ENCODE data around the gene PKD2. TPM values are rescaled to one million over a fixed set of nuclear protein-coding genes. Genes with fewer than 3 reads are reported as not detected.

The PKD2 gene
- total RNA-seq, 1 experiment from 2014 or later = 12.9 TPM

- intact Hi-C loops (cut with micrococcal nuclease) = no loop called here
- Histone ChIP-seq H3K36me3 (ENCODE audit: low read depth, low read length) (no peaks in the 10 kb centered on the region), H3K9me3 (ENCODE audit: low read length) (no peaks in the 10 kb centered on the region), H3K9ac (ENCODE audit: low read length) (no peak overlapping the region), H3F3A (ENCODE audit: low read length, unreplicated experiment) (no peaks in the 10 kb centered on the region), H3K27ac (ENCODE audit: low read length) (no peak overlapping the region), H3K4me2 (ENCODE audit: low read length) (no peak overlapping the region), H3K9me2 (replicated peaks; ENCODE audit: low read length) (no peaks in the 10 kb centered on the region), H3K4me3 (ENCODE audit: low read length) (no peak overlapping the region), H3K79me2 (ENCODE audit: low read length) (peaks cover 30% of the 10 kb centered on the region), H2AFZ (ENCODE audit: low read length) (no peak overlapping the region), H3K4me1 (ENCODE audit: insufficient read depth, low read length) (peaks cover 15% of the 10 kb centered on the region), H4K20me1 (ENCODE audit: low read length) (no peaks in the 10 kb centered on the region), H3K27me3 (ENCODE audit: low read length) (no peaks in the 10 kb centered on the region)
- POLR2A ChIA-PET (ENCODE audit: unreplicated experiment) = no interaction called here
- no peak for DNase-seq
- no peak for ATAC-seq
- CTCF ChIA-PET = no interaction called here
- BruUV-seq (replicated peaks) = no TSS peak
- TF ChIP-seq EZH2 (IDR thresholded peaks at IDR 0.05; ENCODE audit: low read length, unreplicated experiment) (no peak), EZH2phosphoT487 (IDR thresholded peaks at IDR 0.05; ENCODE audit: borderline replicate concordance, low read length) (no peak)
- TF ChIP-seq, protein P1, sequence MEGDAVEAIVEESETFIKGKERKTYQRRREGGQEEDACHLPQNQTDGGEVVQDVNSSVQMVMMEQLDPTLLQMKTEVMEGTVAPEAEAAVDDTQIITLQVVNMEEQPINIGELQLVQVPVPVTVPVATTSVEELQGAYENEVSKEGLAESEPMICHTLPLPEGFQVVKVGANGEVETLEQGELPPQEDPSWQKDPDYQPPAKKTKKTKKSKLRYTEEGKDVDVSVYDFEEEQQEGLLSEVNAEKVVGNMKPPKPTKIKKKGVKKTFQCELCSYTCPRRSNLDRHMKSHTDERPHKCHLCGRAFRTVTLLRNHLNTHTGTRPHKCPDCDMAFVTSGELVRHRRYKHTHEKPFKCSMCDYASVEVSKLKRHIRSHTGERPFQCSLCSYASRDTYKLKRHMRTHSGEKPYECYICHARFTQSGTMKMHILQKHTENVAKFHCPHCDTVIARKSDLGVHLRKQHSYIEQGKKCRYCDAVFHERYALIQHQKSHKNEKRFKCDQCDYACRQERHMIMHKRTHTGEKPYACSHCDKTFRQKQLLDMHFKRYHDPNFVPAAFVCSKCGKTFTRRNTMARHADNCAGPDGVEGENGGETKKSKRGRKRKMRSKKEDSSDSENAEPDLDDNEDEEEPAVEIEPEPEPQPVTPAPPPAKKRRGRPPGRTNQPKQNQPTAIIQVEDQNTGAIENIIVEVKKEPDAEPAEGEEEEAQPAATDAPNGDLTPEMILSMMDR (conservative IDR thresholded peaks at IDR 0.05; ENCODE audit: low read depth, low read length) = no peak
Observed at GRCh38 chr4:88005946-88006345, 1.5 kb upstream of the PKD2 start.

- H3K36me3 ChIP-seq (ENCODE audit: low read depth, low read length) = no peaks in the 10 kb centered on the region
- DNase-seq (no peak), ATAC-seq (no peak)
- peak overlapping the region; percentile 73; the same call in 1 of the 2 replicates for H2AFZ ChIP-seq (ENCODE audit: low read length)
- H3K4me2 ChIP-seq (ENCODE audit: low read length) = peak overlapping the region; percentile 71
- no peaks in the 10 kb centered on the region for H3K9me2 ChIP-seq (replicated peaks; ENCODE audit: low read length)
- H3K27me3 ChIP-seq (ENCODE audit: low read length) = no peaks in the 10 kb centered on the region
- intact Hi-C loops (cut with micrococcal nuclease) = no loop called here
- no peak overlapping the region for H3K27ac ChIP-seq (ENCODE audit: low read length)
- ChIA-PET CTCF (no interaction called here), POLR2A (ENCODE audit: unreplicated experiment) (no interaction called here)
- H3K9me3 ChIP-seq (ENCODE audit: low read length) = no peaks in the 10 kb centered on the region
- no TSS peak for BruUV-seq (replicated peaks)
- TF ChIP-seq EZH2phosphoT487 (IDR thresholded peaks at IDR 0.05; ENCODE audit: borderline replicate concordance, low read length) (no peak), EZH2 (IDR thresholded peaks at IDR 0.05; ENCODE audit: low read length, unreplicated experiment) (no peak)
- TF ChIP-seq, protein P1 (conservative IDR thresholded peaks at IDR 0.05; ENCODE audit: low read depth, low read length) = no peak
- no peaks in the 10 kb centered on the region for H3F3A ChIP-seq (ENCODE audit: low read length, unreplicated experiment)
- H3K4me1 ChIP-seq (ENCODE audit: insufficient read depth, low read length) = peaks cover 16% of the 10 kb centered on the region
- peaks cover 40% of the 10 kb centered on the region for H3K79me2 ChIP-seq (ENCODE audit: low read length)
- peak overlapping the region; percentile 92 for H3K4me3 ChIP-seq (ENCODE audit: low read length)
- H3K9ac ChIP-seq (ENCODE audit: low read length) = no peak overlapping the region
- no peaks in the 10 kb centered on the region for H4K20me1 ChIP-seq (ENCODE audit: low read length)
Observed at GRCh38 chr4:88006956-88007303, 505 bp upstream of the PKD2 start.

DNA sequence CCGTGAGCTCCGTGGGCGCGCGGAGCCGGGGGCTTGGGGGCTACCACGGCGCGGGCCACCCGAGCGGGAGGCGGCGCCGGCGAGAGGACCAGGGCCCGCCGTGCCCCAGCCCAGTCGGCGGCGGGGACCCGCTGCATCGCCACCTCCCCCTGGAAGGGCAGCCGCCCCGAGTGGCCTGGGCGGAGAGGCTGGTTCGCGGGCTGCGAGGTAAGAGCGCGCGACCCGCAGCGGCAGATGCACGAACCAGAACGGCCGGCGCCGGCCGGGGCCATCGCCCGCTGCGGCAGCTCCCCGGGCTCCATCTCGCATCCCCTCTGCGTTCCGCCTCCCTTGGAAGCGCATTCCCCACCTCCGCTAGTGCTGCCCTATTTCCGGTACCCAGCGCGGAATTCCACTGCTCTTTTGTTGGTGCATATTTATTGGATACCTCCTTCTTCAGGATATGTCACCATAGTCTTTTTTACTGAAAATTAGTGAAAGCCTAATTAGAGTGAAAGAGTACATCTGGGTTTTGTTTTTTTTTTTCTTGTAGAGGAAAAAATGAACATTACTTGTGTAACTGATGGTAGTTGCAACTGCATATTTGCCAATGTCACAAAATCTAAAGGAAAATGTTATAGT, 797 bp downstream of the PKD2 start:
- intact Hi-C loops (cut with micrococcal nuclease) = no loop called here
- H3K79me2 ChIP-seq (ENCODE audit: low read length) = peaks cover 53% of the 10 kb centered on the region
- H3K4me3 ChIP-seq (ENCODE audit: low read length) = peak overlapping the region; percentile 92
- H3K9ac ChIP-seq (ENCODE audit: low read length) = peak overlapping the region; percentile 56
- no peaks in the 10 kb centered on the region for H4K20me1 ChIP-seq (ENCODE audit: low read length)
- ATAC-seq (peak; percentile 50), DNase-seq (peak; percentile 35)
- H3K27ac ChIP-seq (ENCODE audit: low read length) = no peak overlapping the region
- no peaks in the 10 kb centered on the region for H3K27me3 ChIP-seq (ENCODE audit: low read length)
- peak overlapping the region; percentile 74; the same call in 1 of the 2 replicates for H2AFZ ChIP-seq (ENCODE audit: low read length)
- no TSS peak for BruUV-seq (replicated peaks)
- no peaks in the 10 kb centered on the region for H3K36me3 ChIP-seq (ENCODE audit: low read depth, low read length)
- ChIA-PET CTCF (no interaction called here), POLR2A (ENCODE audit: unreplicated experiment) (interaction anchor here (0.6 kb wide), 1 partner anchor 10 kb away, joined by 4 read pairs; no protein-coding TSS in a partner anchor)
- H3K4me1 ChIP-seq (ENCODE audit: insufficient read depth, low read length) = peaks cover 16% of the 10 kb centered on the region
- TF ChIP-seq EZH2 (IDR thresholded peaks at IDR 0.05; ENCODE audit: low read length, unreplicated experiment) = no peak
- no peak for TF ChIP-seq EZH2phosphoT487 (IDR thresholded peaks at IDR 0.05; ENCODE audit: borderline replicate concordance, low read length)
- TF ChIP-seq, protein P1 (conservative IDR thresholded peaks at IDR 0.05; ENCODE audit: low read depth, low read length) = no peak
- no peaks in the 10 kb centered on the region for H3K9me2 ChIP-seq (replicated peaks; ENCODE audit: low read length)
- no peaks in the 10 kb centered on the region for H3K9me3 ChIP-seq (ENCODE audit: low read length)
- peak overlapping the region; percentile 90 for H3K4me2 ChIP-seq (ENCODE audit: low read length)
- no peaks in the 10 kb centered on the region for H3F3A ChIP-seq (ENCODE audit: low read length, unreplicated experiment)
